ENCODE measurements around the gene MCM5. TPM values are rescaled to one million over a fixed set of nuclear protein-coding genes. Genes with fewer than 3 reads are reported as not detected.

MCM5 gene
- 58.3 to 98.3 TPM (median 83.8 TPM) in 5 replicates for total RNA-seq (2022; extraction: Qiagen RNA extraction)

DNA sequence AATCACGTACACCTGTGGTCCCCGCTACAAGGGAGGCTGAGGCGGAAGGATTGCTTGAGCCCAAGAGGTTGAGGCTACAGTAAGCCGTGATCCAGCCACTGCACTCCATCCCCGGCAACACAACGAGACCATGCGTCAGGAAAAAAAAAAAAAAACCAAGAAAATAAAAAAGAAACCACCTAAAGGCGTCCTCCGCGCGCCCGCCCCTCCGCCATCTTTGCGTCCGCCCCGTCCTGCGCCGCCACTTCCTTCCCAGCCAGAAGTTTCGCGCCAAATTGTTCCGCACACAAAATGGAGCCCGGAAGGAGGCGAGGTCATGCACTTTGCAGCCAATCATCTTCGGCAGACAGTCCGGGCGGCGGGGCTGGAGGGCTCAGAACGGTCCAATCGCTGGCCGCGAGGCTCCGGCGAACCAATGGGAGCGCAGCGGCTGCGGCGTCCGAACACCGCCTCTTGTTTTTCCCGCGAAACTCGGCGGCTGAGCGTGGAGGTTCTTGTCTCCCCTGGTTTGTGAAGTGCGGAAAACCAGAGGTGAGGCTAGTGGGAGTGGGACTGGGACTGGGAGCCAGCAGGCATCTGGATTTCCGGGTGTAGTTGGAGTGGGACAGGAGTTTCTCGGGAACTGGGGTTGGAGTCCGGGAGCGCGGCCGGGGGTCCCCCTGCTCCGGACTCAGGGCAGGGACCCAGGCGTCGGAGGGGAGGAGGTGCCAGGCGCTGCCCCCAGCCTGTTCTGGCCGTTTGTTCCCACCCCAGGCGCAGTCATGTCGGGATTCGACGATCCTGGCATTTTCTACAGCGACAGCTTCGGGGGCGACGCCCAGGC is at the start of gene MCM5:
Gene MCM5, plus strand, starts transcription at position 463 of the 823 bp plus-strand sequence. Its CDS starts 299 bp downstream, at position 762.

GRCh38 chr22:35380537-35381423 is 19.2 kb upstream of the MCM5 start, which contains the start of gene HMOX1:
HMOX1 (plus strand) TSS chr22:35381096; CDS start chr22:35381174, 78 bp downstream.

Other genes starting within 250 kb of the MCM5 start
- gene HMGXB4, start 142.6 kb upstream of the MCM5 start, total RNA-seq (2022; extraction: Qiagen RNA extraction) = 8.6 to 15.0 TPM (median 11.9 TPM) in 5 replicates
- gene TOM1, start 100.2 kb upstream of the MCM5 start, total RNA-seq (2022; extraction: Qiagen RNA extraction) = 14.9 to 15.8 TPM (median 15.1 TPM) in 5 replicates
- 537 to 845 TPM (median 616 TPM) in 5 replicates for gene HMOX1, start 19.0 kb upstream of the MCM5 start, total RNA-seq (2022; extraction: Qiagen RNA extraction)
- 0.74 to 1.3 TPM (median 1.2 TPM) in 5 replicates for gene RASD2, start 140.7 kb downstream of the MCM5 start, total RNA-seq (2022; extraction: Qiagen RNA extraction)
- 6.7 to 8.9 TPM (median 7.7 TPM) in 5 replicates for gene MB, start 217.2 kb downstream of the MCM5 start, total RNA-seq (2022; extraction: Qiagen RNA extraction)
- 1.5 to 2.2 TPM (median 1.8 TPM) in 5 replicates for gene APOL6, start 248.3 kb downstream of the MCM5 start, total RNA-seq (2022; extraction: Qiagen RNA extraction)